GM18861 (cell line): Measurements from ENCODE around the gene HAT1.

ENCODE experiments used
- ATAC-seq: cut with Tn5 transposase; IDR thresholded peaks from one replicate; pipeline ENCODE4 v1.9.1; 2021; ENCODE audit not compliant: unreplicated experiment

Gene HAT1

DNA sequence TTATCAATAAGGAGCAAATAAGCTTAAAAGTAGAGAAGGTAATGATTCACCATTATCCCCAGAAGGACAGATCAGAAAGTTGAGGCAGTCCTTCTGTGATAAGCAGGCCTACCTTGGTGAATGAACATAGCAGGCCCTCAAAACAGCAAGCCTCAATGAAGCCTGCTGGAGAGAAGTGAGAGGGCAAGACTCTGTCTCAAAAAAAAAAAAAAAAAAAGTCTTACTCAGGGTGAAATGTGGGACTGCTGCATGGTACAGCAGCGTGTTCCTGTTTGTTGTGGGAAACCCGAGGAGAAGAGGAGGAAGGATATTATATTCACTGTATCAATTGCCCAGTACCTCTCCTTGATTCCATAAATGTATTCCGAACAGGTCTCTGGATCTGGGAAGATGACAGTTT is 8.7 kb upstream of the HAT1 start:
- ATAC-seq, result no peak

DNA sequence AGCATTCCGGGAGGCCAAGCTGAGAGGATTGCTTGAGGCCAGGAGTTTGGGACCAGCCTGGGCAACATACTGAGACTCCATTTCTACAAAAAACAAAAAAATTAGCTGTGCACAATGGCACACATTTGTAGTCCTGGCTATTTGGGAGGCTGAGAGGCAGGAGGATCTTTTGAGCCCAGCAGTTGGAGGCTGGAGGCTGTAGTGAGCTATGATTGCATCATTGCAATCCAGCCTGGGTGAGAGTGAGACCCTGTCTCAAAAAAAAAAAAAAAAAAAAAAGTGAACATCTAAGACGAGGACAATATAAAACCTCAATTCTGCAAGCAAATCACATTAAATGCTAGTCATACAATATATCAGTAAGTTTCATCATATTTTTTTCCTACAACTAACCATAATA is 2.8 kb upstream of the HAT1 start:
- no peak for ATAC-seq

DNA sequence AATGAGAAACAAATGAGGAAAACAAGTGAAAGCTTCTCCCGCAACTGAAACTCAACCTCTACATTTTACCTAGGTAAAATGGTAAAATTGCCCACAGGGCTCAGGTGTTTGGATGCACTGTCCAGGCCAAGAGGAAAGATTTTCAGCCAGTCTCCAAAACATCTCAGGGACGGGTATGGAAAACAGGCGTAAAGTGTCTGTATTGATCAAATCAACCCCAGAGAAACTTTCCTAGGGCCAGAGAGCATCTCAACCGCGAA is 361 bp upstream of the HAT1 start:
- ATAC-seq, result no peak

DNA sequence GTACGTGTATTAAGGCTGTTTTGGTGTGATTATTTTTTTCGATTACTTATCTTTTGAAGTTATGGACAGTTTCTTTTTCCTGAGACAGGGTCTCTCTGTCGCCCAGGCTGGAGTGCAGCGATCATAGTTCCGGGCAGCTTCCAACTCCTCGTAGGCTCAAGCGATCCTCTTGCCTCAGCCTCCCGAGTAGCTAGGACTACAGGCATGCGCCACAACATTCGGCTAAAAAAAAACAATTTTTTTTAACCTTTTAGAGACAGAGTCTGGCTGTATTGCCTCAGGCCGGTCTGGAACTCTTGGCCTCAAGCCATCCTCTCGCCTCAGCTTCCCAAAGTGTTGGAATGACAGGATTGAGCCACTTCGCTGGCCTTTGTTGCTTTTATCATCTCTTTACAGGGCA is 945 bp downstream of the HAT1 start:
- ATAC-seq, result no peak

DNA sequence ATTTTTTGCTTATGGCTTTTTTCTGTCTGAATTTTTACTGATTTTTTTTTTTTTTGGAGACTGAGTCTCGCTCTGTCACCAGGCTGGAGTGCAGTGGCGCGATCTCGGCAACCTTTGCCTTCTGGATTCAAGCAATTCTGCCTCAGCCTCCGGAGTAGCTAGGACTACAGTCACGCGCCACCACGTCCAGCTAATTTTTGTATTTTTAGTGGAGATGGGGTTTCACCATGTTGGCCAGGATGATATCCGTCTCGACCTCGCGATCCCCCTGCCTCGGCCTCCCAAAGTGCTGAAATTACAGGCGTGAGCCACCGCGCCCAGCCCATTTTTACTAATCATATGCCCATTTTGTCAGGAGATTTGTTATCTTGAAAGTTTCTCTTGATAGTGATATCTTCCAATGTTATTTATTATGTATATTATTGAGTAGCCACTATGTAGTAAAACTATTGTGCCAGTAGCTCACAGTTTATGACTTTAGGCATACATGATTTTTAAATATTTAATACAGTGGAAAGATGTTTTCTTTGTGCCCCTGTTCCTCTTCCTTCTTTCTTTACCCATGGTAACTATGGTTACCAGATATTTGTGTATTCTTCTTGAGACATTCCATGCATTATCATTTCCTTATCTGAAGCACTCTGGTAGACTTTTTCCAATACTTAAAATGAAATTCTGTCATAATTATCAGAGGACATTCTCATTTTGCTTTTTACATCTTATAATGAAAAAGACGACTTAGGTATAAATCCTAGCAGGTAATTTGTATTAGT is 2.1 kb downstream of the HAT1 start:
- no peak for ATAC-seq

DNA sequence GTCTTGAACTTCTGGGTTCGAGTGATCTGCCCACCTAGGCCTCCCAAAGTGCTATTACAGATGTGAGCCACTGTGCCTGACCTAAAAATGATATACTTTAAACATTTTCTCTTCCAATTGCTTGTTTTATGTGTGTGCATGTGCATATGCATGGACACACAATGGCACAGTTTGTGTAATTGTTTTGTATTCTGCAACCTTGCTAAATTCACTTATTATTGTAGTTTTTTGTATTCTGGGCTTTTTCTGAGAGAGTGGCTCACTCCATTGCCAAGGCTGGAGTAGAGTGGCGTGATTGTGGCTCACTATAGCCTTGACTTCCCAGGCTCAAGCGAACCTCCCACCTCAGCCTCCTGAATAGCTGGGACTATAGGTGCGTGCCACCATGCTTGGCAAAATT is 8.1 kb downstream of the HAT1 start:
- no peak for ATAC-seq

DNA sequence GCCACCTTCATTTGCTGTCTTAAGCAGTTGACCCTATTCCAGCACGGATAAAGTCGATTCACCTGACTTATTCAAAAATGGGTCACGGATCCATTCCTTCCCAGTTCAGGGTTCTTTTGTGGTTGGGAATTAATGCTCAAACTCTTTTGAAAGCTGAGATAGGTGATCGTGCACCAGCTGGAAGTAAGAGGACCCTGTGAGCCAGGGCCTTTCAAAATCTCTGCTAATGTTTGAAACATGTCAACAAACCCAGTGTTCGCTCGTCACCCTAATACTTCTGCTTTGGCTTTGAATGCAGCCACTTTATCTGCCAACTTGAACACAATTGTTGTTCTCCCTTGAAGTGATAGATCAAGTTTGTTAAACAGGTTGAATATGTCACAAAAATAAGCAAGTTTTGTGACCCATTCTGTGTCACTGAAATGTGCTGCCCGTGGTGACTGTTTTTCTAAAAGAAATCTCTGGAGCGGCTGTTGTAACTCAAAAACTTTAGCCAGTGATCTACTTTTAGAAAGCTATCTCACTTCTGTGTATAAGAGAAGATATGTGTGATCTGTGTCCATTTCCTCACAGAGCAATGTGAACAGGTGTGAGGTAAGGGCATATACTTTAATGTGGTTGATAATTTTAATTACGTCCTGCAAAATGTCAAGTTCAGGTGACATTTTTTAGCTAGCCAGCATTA is 16.9 kb downstream of the HAT1 start:
- no peak for ATAC-seq

DNA sequence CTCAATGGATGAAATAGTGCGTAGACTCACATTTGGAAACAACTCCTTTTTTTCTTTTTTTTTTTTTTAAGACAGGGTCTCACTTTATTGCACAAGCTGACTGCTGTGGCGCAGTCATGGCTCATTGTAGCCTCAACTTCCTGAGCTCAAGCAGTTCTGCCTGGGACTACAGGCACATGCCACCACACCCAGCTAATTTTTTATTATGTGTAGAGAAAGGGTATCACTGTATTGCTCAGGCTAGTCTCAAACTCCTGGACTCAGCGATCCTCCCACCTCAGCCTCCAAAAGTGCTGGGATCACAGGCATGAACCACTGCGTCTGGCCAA is 17.4 kb downstream of the HAT1 start:
- no peak for ATAC-seq

DNA sequence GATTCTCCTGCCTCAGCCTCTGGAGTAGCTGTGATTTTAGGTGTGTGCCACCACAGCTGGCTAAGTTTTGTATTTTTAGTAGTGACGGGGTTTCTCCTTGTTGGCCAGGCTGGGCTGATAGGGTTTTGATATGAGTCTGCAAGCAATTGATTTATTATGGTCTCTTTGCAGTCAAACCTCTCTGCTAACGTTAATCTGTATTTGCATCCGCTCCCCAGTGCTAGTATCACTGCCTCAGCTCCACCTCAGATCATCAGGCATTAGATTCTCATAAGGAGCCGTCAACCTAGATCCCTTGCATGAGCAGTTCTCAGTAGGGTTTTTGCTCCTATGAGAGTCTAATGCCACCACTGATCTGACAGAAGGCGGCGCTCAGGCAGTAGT is 19.0 kb downstream of the HAT1 start:
- ATAC-seq, result no peak

DNA sequence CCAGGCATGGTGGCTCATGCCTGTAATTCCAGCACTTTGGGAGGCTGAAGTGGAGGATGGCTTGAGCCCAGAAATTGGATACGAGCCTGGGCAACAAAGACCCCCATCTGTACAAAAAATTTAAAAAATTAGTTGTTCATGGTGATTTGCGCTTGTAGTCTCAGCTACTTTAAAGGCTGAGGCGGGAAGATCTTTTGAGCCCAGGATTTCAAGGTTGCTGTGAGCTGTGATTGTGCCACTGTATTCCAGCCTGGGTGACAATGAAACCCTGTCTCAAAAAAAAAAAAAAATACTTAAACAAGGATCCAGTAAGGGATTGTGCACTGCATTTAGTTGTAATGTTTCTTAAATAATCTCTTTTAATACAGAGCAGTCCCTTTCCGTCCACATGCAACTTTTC is 21.6 kb downstream of the HAT1 start:
- ATAC-seq, result no peak

DNA sequence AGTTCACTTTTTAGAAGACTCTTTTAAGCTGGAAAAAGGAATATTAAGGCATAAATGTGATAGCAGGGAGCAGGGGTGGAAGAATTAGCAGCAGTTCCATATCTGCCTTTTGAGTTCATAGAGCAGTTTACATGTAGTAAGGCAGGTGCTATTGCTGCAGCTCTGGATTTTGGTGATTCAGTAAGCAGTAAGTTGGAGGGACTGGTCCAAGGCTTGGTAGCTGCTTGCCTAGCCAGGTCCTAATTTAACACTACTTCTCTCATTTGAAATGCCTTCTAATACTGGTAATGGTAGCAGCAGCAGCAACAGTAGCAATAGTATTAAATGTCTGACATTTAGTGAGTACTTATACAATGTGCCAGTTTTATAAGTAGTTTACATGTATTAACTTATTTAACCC is 30.0 kb downstream of the HAT1 start:
- no peak for ATAC-seq

DNA sequence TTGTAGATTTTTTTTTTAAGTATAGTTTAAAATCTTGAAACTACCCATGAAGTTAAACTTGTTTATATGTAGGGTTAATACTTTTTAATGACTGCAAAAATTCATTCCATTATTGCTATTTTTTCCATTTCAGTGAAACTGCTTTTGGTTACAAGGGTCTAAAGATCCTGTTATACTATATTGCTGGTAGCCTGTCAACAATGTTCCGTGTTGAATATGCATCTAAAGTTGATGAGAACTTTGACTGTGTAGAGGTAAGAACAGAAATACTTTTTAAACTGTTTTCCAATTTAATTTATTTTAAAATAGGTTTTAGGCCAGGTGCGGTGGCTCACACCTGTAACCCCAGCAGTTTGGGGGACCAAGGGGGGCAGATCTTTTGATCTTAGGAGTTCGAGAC is 30.5 kb downstream of the HAT1 start:
- no peak for ATAC-seq

DNA sequence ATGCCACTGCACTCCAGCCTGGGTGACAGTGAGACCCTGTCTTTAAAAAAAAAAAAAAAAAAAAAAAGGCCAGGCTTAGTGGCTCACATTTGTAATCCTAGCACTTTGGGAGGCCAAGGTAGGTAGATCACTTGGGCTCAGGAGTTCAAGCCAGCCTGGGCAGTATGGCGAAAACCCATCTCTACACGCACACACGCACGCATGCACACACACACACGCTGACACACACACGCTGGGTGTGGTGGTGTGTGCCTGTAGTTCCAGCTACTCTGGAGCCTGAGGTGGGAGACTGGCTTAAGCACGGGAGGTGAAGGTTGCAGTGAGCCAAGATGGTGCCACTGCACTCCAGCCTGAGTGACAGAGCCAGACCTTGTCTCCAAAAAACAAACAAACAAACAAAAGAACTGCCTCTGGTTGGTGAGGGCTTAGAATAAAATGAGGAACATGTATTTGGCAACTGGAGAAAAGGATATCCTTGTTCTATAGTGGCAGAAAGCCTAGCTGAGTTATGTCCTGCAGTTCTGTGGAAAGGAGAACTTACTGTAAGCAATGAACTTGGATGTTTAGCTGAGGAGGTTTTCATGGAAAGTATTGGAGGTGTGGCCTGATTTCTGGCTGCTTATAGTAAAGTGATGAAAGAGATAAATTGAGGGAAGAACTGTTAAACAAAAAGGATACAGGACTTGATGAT is 34.0 kb downstream of the HAT1 start:
- no peak for ATAC-seq

DNA sequence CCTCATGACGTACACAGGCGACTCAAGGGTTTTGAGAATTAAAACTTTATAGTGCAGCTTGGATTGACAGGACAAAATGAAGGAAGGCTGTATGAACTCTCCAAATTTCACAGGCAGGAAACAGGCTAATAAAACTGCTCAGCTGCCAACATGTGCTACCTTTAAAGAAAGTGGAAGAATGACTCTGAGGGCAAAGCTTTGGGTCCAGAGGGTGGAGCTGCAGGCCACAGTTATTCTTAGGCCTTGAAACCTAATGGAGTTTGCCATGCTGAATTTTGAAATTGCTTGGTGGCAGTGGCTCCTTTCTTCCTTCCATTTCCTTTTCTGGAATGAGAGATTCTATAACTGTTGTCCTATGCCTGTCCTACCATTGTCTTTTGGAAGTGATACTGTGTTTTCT is 34.8 kb downstream of the HAT1 start:
- ATAC-seq, result no peak

DNA sequence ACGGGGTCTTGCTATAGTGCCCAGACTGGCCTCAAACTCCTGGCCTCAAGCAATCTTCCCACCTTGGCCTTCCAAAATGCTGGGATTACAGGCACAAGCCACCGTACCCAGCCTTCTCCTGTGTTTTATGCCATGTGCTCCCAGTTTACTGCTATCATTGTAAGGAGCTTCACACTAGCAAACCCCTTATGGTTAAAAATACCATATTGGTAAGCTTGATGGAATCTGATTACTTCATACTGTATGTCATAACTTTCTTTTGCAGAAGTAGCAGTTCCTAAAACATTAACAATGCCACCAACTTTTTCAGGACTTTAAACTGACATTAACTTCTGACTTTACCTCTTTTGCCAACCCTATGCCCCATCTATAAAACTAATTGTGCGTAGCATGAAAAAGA is 36.2 kb downstream of the HAT1 start:
- ATAC-seq, result no peak

DNA sequence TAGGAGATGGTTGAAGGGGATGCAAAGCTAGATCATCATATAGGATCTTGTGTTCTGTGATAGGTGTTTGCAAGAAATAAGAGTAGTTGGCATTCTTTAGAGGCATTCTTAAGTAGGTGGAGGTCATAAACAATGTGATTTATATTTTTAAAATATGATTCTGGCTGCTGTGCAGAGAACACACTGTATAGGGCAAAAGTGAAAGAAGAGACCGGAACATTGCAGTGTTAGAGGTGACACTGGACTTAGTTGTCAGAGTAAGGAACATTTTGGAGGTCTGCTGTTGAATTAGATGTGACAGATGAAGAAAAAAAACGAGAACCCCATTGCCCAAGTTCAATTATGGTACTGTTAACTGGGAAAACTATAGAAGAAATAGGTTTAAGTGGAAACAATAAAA is 37.7 kb downstream of the HAT1 start:
- ATAC-seq, result no peak

DNA sequence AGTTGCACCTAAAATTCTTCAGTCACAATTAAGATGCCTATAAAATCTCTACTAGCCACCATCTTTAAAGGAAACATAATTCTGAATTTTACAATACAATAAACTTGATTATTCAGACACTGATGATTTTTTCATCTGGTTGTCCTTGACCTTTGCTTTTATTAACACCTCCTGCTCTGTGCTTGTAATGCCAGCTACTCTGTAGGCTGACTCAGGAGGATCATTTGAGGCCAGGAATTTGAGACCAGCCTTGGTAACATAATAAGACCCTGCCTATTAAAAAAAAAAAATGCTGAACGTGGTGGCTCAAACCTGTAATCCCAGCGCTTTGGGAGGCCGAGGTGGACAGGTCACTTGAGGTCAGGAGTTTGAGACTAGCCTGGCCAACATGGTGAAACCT is 38.3 kb downstream of the HAT1 start:
- ATAC-seq, result no peak

DNA sequence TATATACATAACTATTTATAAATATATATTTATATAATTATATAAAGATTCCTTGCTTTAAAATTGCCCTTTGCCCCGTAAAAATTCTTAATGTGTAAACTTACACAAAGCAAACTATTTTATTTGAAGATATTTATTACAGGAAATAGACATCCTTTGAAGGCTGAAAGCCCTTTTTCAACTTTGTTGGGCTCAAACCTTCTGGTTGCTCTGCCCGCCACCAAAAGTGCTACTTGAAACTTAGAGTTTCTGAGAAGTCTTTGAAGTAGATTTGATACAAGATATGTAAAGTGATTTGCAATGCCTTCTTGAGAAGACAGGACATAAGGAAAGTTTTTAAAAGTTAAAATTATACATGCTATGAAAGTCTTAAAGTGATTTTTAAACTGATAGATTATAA is 40.9 kb downstream of the HAT1 start:
- no peak for ATAC-seq

DNA sequence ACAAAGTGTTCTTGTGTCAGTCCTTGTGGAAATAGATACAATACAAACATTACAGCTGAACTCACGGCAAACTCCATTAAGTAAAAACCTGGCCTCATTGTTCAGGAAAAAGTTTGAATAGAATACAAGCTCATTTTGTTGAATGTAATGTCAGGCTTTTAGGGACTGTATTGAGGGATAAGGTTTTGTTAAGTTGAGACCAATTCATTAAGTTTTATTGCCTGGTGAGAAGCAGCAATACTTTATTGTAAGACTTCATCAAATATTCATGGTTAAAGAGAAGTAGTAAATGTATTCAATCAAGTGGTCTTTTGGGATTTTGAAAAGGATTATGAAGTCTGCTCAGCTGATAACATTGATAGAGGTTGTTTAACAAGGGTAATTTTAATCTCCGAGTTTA is 42.0 kb downstream of the HAT1 start:
- no peak for ATAC-seq

DNA sequence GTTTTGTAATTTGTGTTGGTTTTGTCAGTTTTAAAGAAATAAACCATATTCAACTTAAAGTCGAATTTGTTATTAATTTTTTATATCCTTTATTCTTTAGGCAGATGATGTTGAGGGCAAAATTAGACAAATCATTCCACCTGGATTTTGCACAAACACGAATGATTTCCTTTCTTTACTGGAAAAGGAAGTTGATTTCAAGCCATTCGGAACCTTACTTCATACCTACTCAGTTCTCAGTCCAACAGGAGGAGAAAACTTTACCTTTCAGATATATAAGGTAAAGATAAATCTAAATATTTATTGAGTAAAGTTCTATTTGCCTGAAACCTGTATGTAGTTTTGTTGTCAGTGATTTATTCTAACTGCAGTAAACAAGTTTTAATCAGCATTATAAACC is 43.0 kb downstream of the HAT1 start:
- ATAC-seq, result no peak

DNA sequence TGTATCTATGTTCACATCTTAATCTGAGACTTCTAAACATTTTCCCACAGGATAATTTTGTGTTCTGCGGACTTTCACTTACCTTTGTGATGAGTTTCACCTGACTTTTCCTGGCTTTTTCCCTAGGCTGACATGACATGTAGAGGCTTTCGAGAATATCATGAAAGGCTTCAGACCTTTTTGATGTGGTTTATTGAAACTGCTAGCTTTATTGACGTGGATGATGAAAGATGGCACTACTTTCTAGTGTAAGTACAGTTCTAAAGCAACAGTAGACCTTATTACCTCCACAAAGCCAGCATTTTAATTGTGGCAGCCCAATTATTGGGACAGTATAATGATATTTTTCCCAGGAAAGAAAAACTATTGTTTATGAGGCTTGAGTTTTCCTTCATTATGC is 43.4 kb downstream of the HAT1 start:
- ATAC-seq, result no peak

DNA sequence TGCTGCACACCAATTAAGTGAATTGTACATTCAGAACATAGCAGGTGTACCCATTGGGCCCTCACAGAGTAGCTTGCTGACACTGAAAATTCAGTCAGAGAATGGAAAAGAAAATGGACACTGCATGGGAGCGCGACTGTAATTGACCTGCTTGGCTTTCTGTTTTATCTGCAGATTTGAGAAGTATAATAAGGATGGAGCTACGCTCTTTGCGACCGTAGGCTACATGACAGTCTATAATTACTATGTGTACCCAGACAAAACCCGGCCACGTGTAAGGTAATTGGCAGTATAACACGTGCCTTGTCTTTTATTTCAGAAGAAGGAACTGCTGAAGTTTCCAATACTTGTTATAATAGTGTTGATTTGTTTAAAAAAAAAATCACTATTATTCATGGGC is 44.0 kb downstream of the HAT1 start:
- no peak for ATAC-seq

DNA sequence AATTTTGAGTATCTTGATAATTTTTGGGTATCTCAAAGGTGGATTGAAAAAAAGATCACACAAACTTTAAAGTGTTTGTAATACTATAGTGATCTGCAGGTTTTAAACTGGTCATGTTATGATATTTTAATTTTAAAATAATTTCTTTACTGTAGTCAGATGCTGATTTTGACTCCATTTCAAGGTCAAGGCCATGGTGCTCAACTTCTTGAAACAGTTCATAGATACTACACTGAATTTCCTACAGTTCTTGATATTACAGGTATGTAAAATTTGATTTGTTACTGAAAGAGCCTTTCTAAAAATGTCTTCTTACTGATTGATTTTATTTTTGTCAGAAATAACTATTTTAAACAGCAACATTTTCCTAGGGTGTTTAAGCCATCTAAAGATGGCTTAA is 44.4 kb downstream of the HAT1 start:
- no peak for ATAC-seq
